Keratinocyte (primary cell): Measurements from ENCODE around the gene LYPD8.

ENCODE experiments used
- EZH2 ChIP-seq: IDR thresholded peaks from one replicate; pipeline ENCODE4 v1.6.1; 2012; ENCODE audit warnings: inconsistent platforms, mild to moderate bottlenecking, low read length, moderate library complexity
- TF ChIP-seq, protein P1 (sequence below), 3 experiments: IDR thresholded peaks in 1 of 3; conservative IDR thresholded peaks in 1 of 3; optimal IDR thresholded peaks in 1 of 3; 2 replicates in 2 of 3; 3 replicates in 1 of 3; pipeline versions ENCODE3 to v1.5.1; 2011; ENCODE audit warnings: low read length in 3 of 3, mild to moderate bottlenecking in 3 of 3, moderate library complexity in 2 of 3, control low read depth in 1 of 3, inconsistent platforms in 1 of 3; ENCODE audit not compliant: insufficient read depth in 2 of 3; ENCODE audit errors: extremely low read depth in 1 of 3

GRCh38 chr1:248804771-248805681 is 49.5 kb upstream of the LYPD8 start:
- TF ChIP-seq EZH2, result no peak
- TF ChIP-seq, protein P1, sequence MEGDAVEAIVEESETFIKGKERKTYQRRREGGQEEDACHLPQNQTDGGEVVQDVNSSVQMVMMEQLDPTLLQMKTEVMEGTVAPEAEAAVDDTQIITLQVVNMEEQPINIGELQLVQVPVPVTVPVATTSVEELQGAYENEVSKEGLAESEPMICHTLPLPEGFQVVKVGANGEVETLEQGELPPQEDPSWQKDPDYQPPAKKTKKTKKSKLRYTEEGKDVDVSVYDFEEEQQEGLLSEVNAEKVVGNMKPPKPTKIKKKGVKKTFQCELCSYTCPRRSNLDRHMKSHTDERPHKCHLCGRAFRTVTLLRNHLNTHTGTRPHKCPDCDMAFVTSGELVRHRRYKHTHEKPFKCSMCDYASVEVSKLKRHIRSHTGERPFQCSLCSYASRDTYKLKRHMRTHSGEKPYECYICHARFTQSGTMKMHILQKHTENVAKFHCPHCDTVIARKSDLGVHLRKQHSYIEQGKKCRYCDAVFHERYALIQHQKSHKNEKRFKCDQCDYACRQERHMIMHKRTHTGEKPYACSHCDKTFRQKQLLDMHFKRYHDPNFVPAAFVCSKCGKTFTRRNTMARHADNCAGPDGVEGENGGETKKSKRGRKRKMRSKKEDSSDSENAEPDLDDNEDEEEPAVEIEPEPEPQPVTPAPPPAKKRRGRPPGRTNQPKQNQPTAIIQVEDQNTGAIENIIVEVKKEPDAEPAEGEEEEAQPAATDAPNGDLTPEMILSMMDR (optimal IDR thresholded peaks at IDR 0.05 in 1 of 3, IDR thresholded peaks at IDR 0.05 in 1 of 3, conservative IDR thresholded peaks at IDR 0.05 in 1 of 3; ENCODE audit: extremely low read depth in 1 of 3, insufficient read depth in 2 of 3, low read length in 3 of 3), result no peak
